Astrocyte (in vitro differentiated cells and primary cell): ENCODE measurements around the gene ADCY1. TPM values are rescaled to one million over a fixed set of nuclear protein-coding genes. Genes with fewer than 3 reads are reported as not detected.

Experiments used
- DNase-seq: peaks from one replicate; pipeline ENCODE4 v3.0.0-alpha.2; 2010; ENCODE audit warnings: low read depth
- FAIRE-seq: peaks from 2 replicates; lab custom pipeline; 2011; peaks lifted over from hg19 to GRCh38; lab: Jason Lieb, UNC
- H2AFZ ChIP-seq: 2 replicates; pipeline ENCODE4 v1.6.0; 2012; ENCODE audit warnings: low read depth, low read length, inconsistent platforms
- H3K27ac ChIP-seq: 2 replicates; pipeline ENCODE4 v1.5.1; 2011; ENCODE audit warnings: low read depth, low read length, inconsistent platforms
- H3K27me3 ChIP-seq: 2 replicates; pipeline ENCODE4 v1.6.0; 2011; ENCODE audit warnings: low read length, inconsistent platforms; ENCODE audit not compliant: insufficient read depth
- H3K36me3 ChIP-seq: 2 replicates; pipeline ENCODE4 v1.5.1; 2011; ENCODE audit warnings: low read length, inconsistent platforms; ENCODE audit not compliant: insufficient read depth
- H3K4me1 ChIP-seq: 2 replicates; pipeline ENCODE4 v1.5.1; 2011; ENCODE audit warnings: low read length, inconsistent platforms; ENCODE audit not compliant: insufficient read depth
- H3K4me2 ChIP-seq: 2 replicates; pipeline ENCODE4 v1.6.0; 2012; ENCODE audit warnings: low read length, inconsistent platforms
- H3K4me3 ChIP-seq: 2 replicates; pipeline ENCODE4 v1.5.1; 2011; ENCODE audit warnings: low read depth, mild to moderate bottlenecking, low read length, inconsistent platforms; ENCODE audit not compliant: insufficient read depth
- H3K79me2 ChIP-seq: 2 replicates; pipeline ENCODE4 v1.6.0; 2012; ENCODE audit warnings: mild to moderate bottlenecking, low read length, inconsistent platforms; ENCODE audit not compliant: insufficient read depth
- H3K9ac ChIP-seq: 2 replicates; pipeline ENCODE4 v1.6.0; 2012; ENCODE audit warnings: mild to moderate bottlenecking, low read length, inconsistent platforms
- H3K9me3 ChIP-seq: 2 replicates; pipeline ENCODE4 v1.5.1; 2012; ENCODE audit warnings: low read depth, mild to moderate bottlenecking, low read length, inconsistent platforms; ENCODE audit not compliant: insufficient read depth
- H4K20me1 ChIP-seq: 2 replicates; pipeline ENCODE4 v1.6.0; 2012; ENCODE audit warnings: low read length, inconsistent platforms; ENCODE audit not compliant: insufficient read depth
- H3K27ac Mint-ChIP-seq: one replicate; pipeline ENCODE4 v1.8.0; 2021; ENCODE audit warnings: mild to moderate bottlenecking, mixed read lengths; ENCODE audit not compliant: unreplicated experiment
- H3K27me3 Mint-ChIP-seq: one replicate; pipeline ENCODE4 v1.8.0; 2021; ENCODE audit warnings: low read depth, mixed read lengths; ENCODE audit not compliant: unreplicated experiment
- H3K36me3 Mint-ChIP-seq: one replicate; pipeline ENCODE4 v1.8.0; 2021; ENCODE audit warnings: low read depth, mixed read lengths; ENCODE audit not compliant: unreplicated experiment
- H3K4me1 Mint-ChIP-seq: one replicate; pipeline ENCODE4 v1.8.0; 2021; ENCODE audit warnings: low read depth, mixed read lengths; ENCODE audit not compliant: unreplicated experiment
- H3K4me3 Mint-ChIP-seq: one replicate; pipeline ENCODE4 v1.8.0; 2021; ENCODE audit warnings: mild to moderate bottlenecking, moderate library complexity, mixed read lengths; ENCODE audit not compliant: unreplicated experiment
- H3K9me3 Mint-ChIP-seq: one replicate; pipeline ENCODE4 v1.8.0; 2021; ENCODE audit warnings: mild to moderate bottlenecking, mixed read lengths; ENCODE audit not compliant: unreplicated experiment
- EZH2 ChIP-seq: IDR thresholded peaks from 2 replicates; pipeline ENCODE4 v1.6.1; 2012; ENCODE audit warnings: mild to moderate bottlenecking, low read length, inconsistent platforms; ENCODE audit not compliant: insufficient read depth
- total RNA-seq: library from RNA; stranded (reverse); gene quantifications from 2 replicates; pipeline ENCODE4 v1.2.1, GENCODE V29; 2021
- TF ChIP-seq, protein P1 (sequence below): IDR thresholded peaks from 2 replicates; pipeline ENCODE4 v1.5.1; 2011; ENCODE audit warnings: low read depth, mild to moderate bottlenecking, inconsistent platforms, low read length, moderate library complexity; ENCODE audit not compliant: insufficient read depth

Gene ADCY1
- total RNA-seq, 1 donor from 2014 or later = 1.6 TPM

GRCh38 chr7:45623740-45624391, 49.7 kb downstream of the ADCY1 start:
- DNase-seq = no peak
- no peak overlapping the region for H2AFZ ChIP-seq
- no peak for TF ChIP-seq EZH2
- TF ChIP-seq, protein P1, sequence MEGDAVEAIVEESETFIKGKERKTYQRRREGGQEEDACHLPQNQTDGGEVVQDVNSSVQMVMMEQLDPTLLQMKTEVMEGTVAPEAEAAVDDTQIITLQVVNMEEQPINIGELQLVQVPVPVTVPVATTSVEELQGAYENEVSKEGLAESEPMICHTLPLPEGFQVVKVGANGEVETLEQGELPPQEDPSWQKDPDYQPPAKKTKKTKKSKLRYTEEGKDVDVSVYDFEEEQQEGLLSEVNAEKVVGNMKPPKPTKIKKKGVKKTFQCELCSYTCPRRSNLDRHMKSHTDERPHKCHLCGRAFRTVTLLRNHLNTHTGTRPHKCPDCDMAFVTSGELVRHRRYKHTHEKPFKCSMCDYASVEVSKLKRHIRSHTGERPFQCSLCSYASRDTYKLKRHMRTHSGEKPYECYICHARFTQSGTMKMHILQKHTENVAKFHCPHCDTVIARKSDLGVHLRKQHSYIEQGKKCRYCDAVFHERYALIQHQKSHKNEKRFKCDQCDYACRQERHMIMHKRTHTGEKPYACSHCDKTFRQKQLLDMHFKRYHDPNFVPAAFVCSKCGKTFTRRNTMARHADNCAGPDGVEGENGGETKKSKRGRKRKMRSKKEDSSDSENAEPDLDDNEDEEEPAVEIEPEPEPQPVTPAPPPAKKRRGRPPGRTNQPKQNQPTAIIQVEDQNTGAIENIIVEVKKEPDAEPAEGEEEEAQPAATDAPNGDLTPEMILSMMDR = no peak
- H3K4me1 ChIP-seq = no peaks in the 10 kb centered on the region
- no peaks in the 10 kb centered on the region for H4K20me1 ChIP-seq
- H3K27ac ChIP-seq = no peak overlapping the region
- H3K36me3 Mint-ChIP-seq = no peaks in the 10 kb centered on the region
- no peak overlapping the region for H3K4me2 ChIP-seq
- H3K27ac Mint-ChIP-seq = no peak overlapping the region
- no peak overlapping the region for H3K4me3 ChIP-seq
- H3K4me1 Mint-ChIP-seq = no peaks in the 10 kb centered on the region
- H3K36me3 ChIP-seq = no peaks in the 10 kb centered on the region
- H3K27me3 ChIP-seq = no peaks in the 10 kb centered on the region
- H3K27me3 Mint-ChIP-seq = peaks cover 16% of the 10 kb centered on the region
- H3K9me3 ChIP-seq = no peaks in the 10 kb centered on the region
- no peak for FAIRE-seq
- no peak overlapping the region for H3K4me3 Mint-ChIP-seq
- H3K9me3 Mint-ChIP-seq = peaks cover 13% of the 10 kb centered on the region
- no peaks in the 10 kb centered on the region for H3K79me2 ChIP-seq
- no peak overlapping the region for H3K9ac ChIP-seq

DNA sequence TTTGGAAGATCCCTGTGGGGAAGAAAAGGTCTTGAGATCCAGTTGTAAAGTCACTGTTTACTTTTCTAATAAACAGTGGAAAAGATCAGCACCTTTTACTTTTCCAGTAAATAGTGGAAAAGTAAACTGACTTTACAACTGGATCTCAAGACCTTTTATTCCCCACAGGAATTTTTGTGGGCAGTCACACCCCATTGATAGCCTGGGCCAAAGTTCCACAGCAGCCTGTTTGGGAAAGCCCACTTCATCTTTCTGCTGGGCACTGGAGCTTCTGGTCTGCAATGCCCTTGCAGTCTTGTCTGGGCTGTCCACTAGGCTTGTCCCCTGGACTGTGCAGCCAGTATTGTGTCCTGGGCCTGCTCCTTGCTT, 50.2 kb downstream of the ADCY1 start:
- H3K9ac ChIP-seq = no peak overlapping the region
- peaks cover 16% of the 10 kb centered on the region for H3K27me3 Mint-ChIP-seq
- H3K36me3 ChIP-seq = no peaks in the 10 kb centered on the region
- DNase-seq (no peak), FAIRE-seq (no peak)
- TF ChIP-seq, protein P1 = no peak
- no peak for TF ChIP-seq EZH2
- no peak overlapping the region for H3K27ac ChIP-seq
- H3K4me3 ChIP-seq = no peak overlapping the region
- no peaks in the 10 kb centered on the region for H3K9me3 ChIP-seq
- H3K9me3 Mint-ChIP-seq = peaks cover 13% of the 10 kb centered on the region
- no peaks in the 10 kb centered on the region for H3K79me2 ChIP-seq
- no peak overlapping the region for H2AFZ ChIP-seq
- no peak overlapping the region for H3K4me2 ChIP-seq
- H3K27me3 ChIP-seq = no peaks in the 10 kb centered on the region
- no peaks in the 10 kb centered on the region for H3K36me3 Mint-ChIP-seq
- H3K4me1 ChIP-seq = no peaks in the 10 kb centered on the region
- no peak overlapping the region for H3K4me3 Mint-ChIP-seq
- no peaks in the 10 kb centered on the region for H3K4me1 Mint-ChIP-seq
- H3K27ac Mint-ChIP-seq = no peak overlapping the region
- H4K20me1 ChIP-seq = no peaks in the 10 kb centered on the region

DNA sequence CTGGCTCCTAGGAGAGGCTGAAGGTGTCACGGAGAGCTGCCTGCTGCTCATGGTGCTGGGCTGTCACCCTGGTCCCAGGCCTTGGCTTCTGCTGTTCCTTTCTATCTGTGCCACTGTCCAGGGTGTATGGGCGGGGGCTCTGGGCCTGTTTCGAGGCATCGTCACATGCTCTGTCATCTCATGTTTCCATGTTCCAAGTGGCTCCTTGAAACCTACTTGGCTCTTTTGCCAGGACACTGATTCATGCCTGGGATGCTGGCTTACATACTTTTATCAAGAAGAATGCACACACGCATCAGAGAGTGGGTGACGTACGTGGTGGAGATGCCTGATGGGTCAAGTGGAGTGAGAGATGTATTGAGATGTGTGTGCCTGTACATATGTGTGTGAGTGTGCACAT, 50.9 kb downstream of the ADCY1 start:
- Histone ChIP-seq H3K27me3 (no peaks in the 10 kb centered on the region), H3K27ac (no peak overlapping the region), H3K36me3 (no peaks in the 10 kb centered on the region), H3K4me3 (no peak overlapping the region), H3K4me2 (no peak overlapping the region), H3K9ac (no peak overlapping the region), H3K9me3 (no peaks in the 10 kb centered on the region), H4K20me1 (no peaks in the 10 kb centered on the region), H2AFZ (no peak overlapping the region), H3K4me1 (no peaks in the 10 kb centered on the region), H3K79me2 (no peaks in the 10 kb centered on the region)
- FAIRE-seq (no peak), DNase-seq (peak; percentile 6)
- Mint-ChIP-seq H3K36me3 (no peaks in the 10 kb centered on the region), H3K27me3 (peaks cover 16% of the 10 kb centered on the region), H3K4me3 (no peak overlapping the region), H3K4me1 (no peaks in the 10 kb centered on the region), H3K9me3 (peaks cover 12% of the 10 kb centered on the region), H3K27ac (no peak overlapping the region)
- no peak for TF ChIP-seq EZH2
- TF ChIP-seq, protein P1 = no peak
